Sigmoid colon (tissue), 7 donors: ENCODE measurements around the gene HMG20A. TPM values are rescaled to one million over a fixed set of nuclear protein-coding genes. Genes with fewer than 3 reads are reported as not detected.

Source experiments
- DNase-seq: peaks from one replicate; pipeline ENCODE4 v3.0.0-alpha.2; 2019
- H3K27ac ChIP-seq, 4 donors: fragments of 200-600 bp; sonication (generic); one replicate each; pipeline ENCODE4 v1.5.1; 2016 to 2019; ENCODE audit warnings: mild to moderate bottlenecking in 1 of 4
- H3K27me3 ChIP-seq, 3 donors: fragments of 200-600 bp; sonication (generic); one replicate each; pipeline ENCODE4 v1.5.1; 2019; ENCODE audit warnings: mild to moderate bottlenecking in 1 of 3
- H3K36me3 ChIP-seq, 4 donors: fragments of 200-600 bp; sonication (generic); one replicate each; pipeline ENCODE4 v1.5.1; 2016 to 2019
- H3K4me1 ChIP-seq, 4 donors: fragments of 200-600 bp; sonication (generic); one replicate each; pipeline ENCODE4 v1.5.1; 2017 to 2019
- H3K4me3 ChIP-seq, 4 donors: fragments of 200-600 bp; sonication (generic); one replicate each; pipeline ENCODE4 v1.5.1; 2017 to 2019; ENCODE audit warnings: mild to moderate bottlenecking in 2 of 4, moderate library complexity in 1 of 4
- H3K9me3 ChIP-seq, 4 donors: fragments of 200-600 bp in 3 of 4; sonication (generic) in 3 of 4; one replicate each; pipeline versions ENCODE4 v1.5.1 to v1.6.1; 2013 to 2019
- CTCF ChIP-seq, 4 experiments: fragments of 450-650 bp in 3 of 4; fragments of 200-600 bp in 1 of 4; IDR thresholded peaks; one replicate each; pipeline ENCODE4 v1.5.1; 2016 to 2019; ENCODE audit warnings: antibody characterized with exemption in 4 of 4, mild to moderate bottlenecking in 3 of 4, moderate library complexity in 2 of 4
- EP300 ChIP-seq, 4 donors: sonication (generic); formaldehyde crosslinking; IDR thresholded peaks; one replicate each; pipeline ENCODE4 v1.6.1; 2017; ENCODE audit warnings: antibody characterized with exemption in 4 of 4
- POLR2A ChIP-seq, 2 donors: fragments of 450-650 bp; IDR thresholded peaks; one replicate each; pipeline ENCODE4 v1.6.1; 2016; ENCODE audit warnings: antibody characterized with exemption in 2 of 2, mild to moderate bottlenecking in 2 of 2, moderate library complexity in 2 of 2
- POLR2AphosphoS5 ChIP-seq, 4 donors: sonication (generic); formaldehyde crosslinking; IDR thresholded peaks; one replicate each; pipeline ENCODE4 v1.6.1; 2017; ENCODE audit warnings: antibody characterized with exemption in 4 of 4
- WGBS, 2 donors: extraction: QIAGEN DNeasy Blood & Tissue Kit; methylation state at CpG; one replicate each; pipeline ENCODE4 v1.1.7; 2013; 5-methylcytosine and 5-hydroxymethylcytosine counted together
- intact Hi-C: fragments of 100-400 bp; cut with DNase I; formaldehyde crosslinking; loops from one replicate; pipeline ENCODE4 v1.15.1; 2023
- polyA plus RNA-seq, 3 donors: library from polyadenylated mRNA; stranded (reverse); fragments of 200-250 nt; gene quantifications; one replicate each; pipeline ENCODE4 v1.2.3, GENCODE V29; 2013
- total RNA-seq, 4 donors: library from RNA; depleted of rRNA; stranded (reverse); fragments of >200 nt; gene quantifications; one replicate each; pipeline ENCODE4 v1.1.0, GENCODE V29; 2016
- donor health status: healthy with polysubstance abuse.
- donor health status: Bipolar disorder and iron deficiency.
- donor health status: healthy.

Gene HMG20A
- total and polyA plus RNA-seq, 7 donors = 7.8 to 29.0 (median 22.5) TPM

GRCh38 chr15:77457191-77457904 is 36.7 kb downstream of the HMG20A start:
- Histone ChIP-seq H3K36me3 (peaks cover 0 to 17% (median 3%) of the 10 kb centered on the region in 4 donors), H3K9me3 (no peaks in the 10 kb centered on the region), H3K27ac (peak overlapping the region in 1 of 4 donors; percentile 46), H3K4me3 (no peak overlapping the region), H3K27me3 (no peaks in the 10 kb centered on the region), H3K4me1 (peaks cover 0 to 39% (median 30%) of the 10 kb centered on the region in 4 donors)
- intact Hi-C loops = no loop called here
- TF ChIP-seq POLR2AphosphoS5 (IDR thresholded peaks at IDR 0.05) (no peak), POLR2A (IDR thresholded peaks at IDR 0.05) (no peak), CTCF (IDR thresholded peaks at IDR 0.05) (no peak), EP300 (IDR thresholded peaks at IDR 0.05) (no peak)
- 75 to 77% methylated on average over 5 of the region's 5 CpGs for whole genome bisulfite sequencing, 2 donors
- no peak for DNase-seq

DNA sequence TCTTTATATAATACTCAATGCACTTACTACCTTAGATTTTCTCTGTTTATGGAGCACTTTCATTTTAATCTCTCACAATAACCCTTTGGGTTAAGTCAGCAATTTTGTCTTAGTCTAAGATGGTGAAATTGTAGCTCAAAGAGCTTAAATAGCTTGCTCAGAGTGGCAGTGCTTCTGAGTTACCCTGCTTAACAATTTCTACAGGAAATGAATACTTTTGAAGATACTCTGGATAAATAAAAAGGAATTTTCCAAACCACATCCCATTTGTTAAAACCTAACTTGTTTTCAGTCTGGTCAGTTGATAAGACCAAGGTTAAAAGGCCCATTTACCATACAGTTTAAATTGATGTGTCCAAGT is 37.2 kb downstream of the HMG20A start:
- TF ChIP-seq CTCF (IDR thresholded peaks at IDR 0.05) (no peak), POLR2A (IDR thresholded peaks at IDR 0.05) (no peak)
- H3K9me3 ChIP-seq = no peaks in the 10 kb centered on the region
- DNase-seq = no peak
- no peak overlapping the region for H3K27ac ChIP-seq
- no peaks in the 10 kb centered on the region for H3K27me3 ChIP-seq
- no peak overlapping the region for H3K4me3 ChIP-seq
- H3K4me1 ChIP-seq = peaks cover 0 to 39% (median 30%) of the 10 kb centered on the region in 4 donors
- intact Hi-C loops = no loop called here
- peaks cover 0 to 17% (median 3%) of the 10 kb centered on the region in 4 donors for H3K36me3 ChIP-seq

DNA sequence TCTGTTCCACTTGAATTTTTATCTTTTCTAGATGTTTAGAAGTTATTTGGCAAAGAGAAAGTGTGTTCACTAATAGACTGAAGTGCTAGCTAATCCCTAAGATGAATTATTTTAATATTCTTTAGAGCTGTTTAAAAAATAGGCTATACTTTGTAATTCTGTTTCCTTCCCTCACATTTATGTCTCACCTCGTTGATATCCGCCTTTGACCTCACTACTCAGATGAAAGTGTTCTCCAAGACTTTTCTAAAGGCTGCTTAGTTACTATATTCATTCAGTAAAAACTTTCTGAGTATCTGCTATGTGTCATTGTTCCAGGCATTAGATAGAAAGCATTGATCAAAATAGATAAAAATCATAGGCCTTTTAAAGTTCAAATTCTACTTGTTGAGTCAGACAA is 38.3 kb downstream of the HMG20A start:
- no peak overlapping the region for H3K27ac ChIP-seq
- TF ChIP-seq POLR2AphosphoS5 (IDR thresholded peaks at IDR 0.05) (no peak), EP300 (IDR thresholded peaks at IDR 0.05) (no peak), POLR2A (IDR thresholded peaks at IDR 0.05) (no peak), CTCF (IDR thresholded peaks at IDR 0.05) (no peak)
- peaks cover 0 to 39% (median 30%) of the 10 kb centered on the region in 4 donors for H3K4me1 ChIP-seq
- intact Hi-C loops = no loop called here
- H3K36me3 ChIP-seq = peaks cover 0 to 25% (median 4%) of the 10 kb centered on the region in 4 donors
- no peak for DNase-seq
- H3K9me3 ChIP-seq = no peaks in the 10 kb centered on the region
- H3K4me3 ChIP-seq = no peak overlapping the region
- no peaks in the 10 kb centered on the region for H3K27me3 ChIP-seq
- 88 to 90% methylated on average over 2 of the region's 2 CpGs for WGBS, 2 donors

DNA sequence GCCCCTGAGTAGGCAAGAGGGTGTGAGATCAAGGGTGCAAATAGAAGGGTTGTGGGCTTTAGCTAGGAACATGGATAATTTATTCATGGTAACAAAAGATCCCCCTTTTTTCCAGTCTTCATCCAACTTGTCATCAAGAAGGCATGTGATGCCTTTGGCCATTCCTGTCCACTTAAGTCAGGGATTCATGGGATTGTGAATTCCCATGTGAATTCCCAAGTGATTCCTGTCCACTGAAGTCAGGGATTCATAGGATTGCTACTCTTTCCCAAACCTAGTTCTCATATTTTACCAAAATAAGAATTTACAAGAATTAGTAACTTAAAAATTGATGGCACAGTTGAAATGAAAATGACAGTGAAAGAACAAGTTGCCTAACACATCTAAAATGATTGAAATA is 40.8 kb downstream of the HMG20A start:
- intact Hi-C loops = no loop called here

More for the DNA sequence above, 40.8 kb downstream of the HMG20A start:
- no peak for DNase-seq
- TF ChIP-seq CTCF (IDR thresholded peaks at IDR 0.05) (no peak), POLR2AphosphoS5 (IDR thresholded peaks at IDR 0.05) (no peak), EP300 (IDR thresholded peaks at IDR 0.05) (no peak), POLR2A (IDR thresholded peaks at IDR 0.05) (no peak)
- Histone ChIP-seq H3K4me1 (peaks cover 0 to 31% (median 18%) of the 10 kb centered on the region in 4 donors), H3K27me3 (no peaks in the 10 kb centered on the region), H3K9me3 (no peaks in the 10 kb centered on the region), H3K36me3 (peaks cover 0 to 49% (median 9%) of the 10 kb centered on the region in 4 donors), H3K4me3 (no peak overlapping the region), H3K27ac (no peak overlapping the region)
